ENCODE measurements around the gene FHIT.

The FHIT gene

DNA sequence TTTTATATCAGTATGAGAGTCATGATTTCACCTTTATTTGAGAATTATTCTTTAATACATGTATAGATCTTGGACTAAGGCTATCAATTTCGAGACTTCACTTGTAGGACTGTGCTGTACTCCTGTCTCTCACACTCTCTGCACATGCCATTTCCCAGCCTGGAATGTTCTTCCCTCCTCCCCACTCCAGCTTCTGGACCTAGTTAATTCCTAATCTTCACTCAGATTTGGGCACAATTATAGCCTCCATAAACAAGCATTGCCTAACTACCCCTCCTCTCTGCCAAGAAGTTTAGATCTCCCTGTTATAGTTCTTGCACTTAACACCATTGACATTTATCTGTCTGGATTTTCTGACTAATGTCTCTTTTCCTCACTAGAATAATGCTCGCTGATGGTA, 88.3 kb downstream of the FHIT start:
- no peaks in the 10 kb centered on the region for H4K20me1 ChIP-seq (ENCODE audit: insufficient read depth, low read length)
- H3K9me3 ChIP-seq (ENCODE audit: insufficient read depth, low read length): no peaks in the 10 kb centered on the region
- no peaks in the 10 kb centered on the region for H3K27me3 ChIP-seq (ENCODE audit: low read depth, low read length)
- H3K79me2 ChIP-seq (ENCODE audit: low read length): no peaks in the 10 kb centered on the region
- peaks cover 1% of the 10 kb centered on the region; the same call in 1 of the 2 replicates for H3K4me1 ChIP-seq (ENCODE audit: low read length)
- H3K27ac ChIP-seq (ENCODE audit: low read length): no peak overlapping the region
- H3K36me3 ChIP-seq (replicated peaks; ENCODE audit: low read depth, low read length): peaks cover 9% of the 10 kb centered on the region
- H3K4me2 ChIP-seq (ENCODE audit: low read length): no peak overlapping the region
- no peak for TF ChIP-seq EZH2phosphoT487 (IDR thresholded peaks at IDR 0.05; ENCODE audit: low read depth)
- TF ChIP-seq, protein P1, sequence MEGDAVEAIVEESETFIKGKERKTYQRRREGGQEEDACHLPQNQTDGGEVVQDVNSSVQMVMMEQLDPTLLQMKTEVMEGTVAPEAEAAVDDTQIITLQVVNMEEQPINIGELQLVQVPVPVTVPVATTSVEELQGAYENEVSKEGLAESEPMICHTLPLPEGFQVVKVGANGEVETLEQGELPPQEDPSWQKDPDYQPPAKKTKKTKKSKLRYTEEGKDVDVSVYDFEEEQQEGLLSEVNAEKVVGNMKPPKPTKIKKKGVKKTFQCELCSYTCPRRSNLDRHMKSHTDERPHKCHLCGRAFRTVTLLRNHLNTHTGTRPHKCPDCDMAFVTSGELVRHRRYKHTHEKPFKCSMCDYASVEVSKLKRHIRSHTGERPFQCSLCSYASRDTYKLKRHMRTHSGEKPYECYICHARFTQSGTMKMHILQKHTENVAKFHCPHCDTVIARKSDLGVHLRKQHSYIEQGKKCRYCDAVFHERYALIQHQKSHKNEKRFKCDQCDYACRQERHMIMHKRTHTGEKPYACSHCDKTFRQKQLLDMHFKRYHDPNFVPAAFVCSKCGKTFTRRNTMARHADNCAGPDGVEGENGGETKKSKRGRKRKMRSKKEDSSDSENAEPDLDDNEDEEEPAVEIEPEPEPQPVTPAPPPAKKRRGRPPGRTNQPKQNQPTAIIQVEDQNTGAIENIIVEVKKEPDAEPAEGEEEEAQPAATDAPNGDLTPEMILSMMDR (IDR thresholded peaks at IDR 0.05; ENCODE audit: low read depth, low read length): no peak
- H3K9ac ChIP-seq (ENCODE audit: low read length): no peak overlapping the region
- H3K4me3 ChIP-seq (ENCODE audit: low read length): no peak overlapping the region
- no peak overlapping the region for H2AFZ ChIP-seq (ENCODE audit: low read depth, low read length)

DNA sequence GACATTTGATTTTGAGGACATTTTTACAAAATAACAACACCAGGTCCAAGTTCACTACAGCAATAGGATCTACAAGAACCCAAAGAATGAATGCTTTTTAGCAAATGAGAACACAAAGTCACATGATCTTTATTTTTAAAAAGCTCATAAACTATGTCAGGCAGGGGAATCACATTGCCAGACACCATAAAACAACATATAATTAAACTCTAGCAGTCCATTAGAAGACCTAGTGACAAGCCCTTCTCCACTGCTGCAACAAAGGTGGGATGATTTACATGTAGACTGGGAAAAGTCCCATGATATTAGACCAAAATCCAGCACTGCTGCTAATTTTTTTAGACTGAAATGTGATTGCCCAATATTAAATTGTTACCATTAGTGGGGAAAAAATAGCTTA, 92.6 kb downstream of the FHIT start:
- Histone ChIP-seq H3K4me1 (ENCODE audit: low read length) (peaks cover 15% of the 10 kb centered on the region), H3K4me3 (ENCODE audit: low read length) (no peak overlapping the region), H3K36me3 (replicated peaks; ENCODE audit: low read depth, low read length) (no peaks in the 10 kb centered on the region), H3K4me2 (ENCODE audit: low read length) (no peak overlapping the region), H3K9me3 (ENCODE audit: insufficient read depth, low read length) (no peaks in the 10 kb centered on the region), H2AFZ (ENCODE audit: low read depth, low read length) (no peak overlapping the region), H3K79me2 (ENCODE audit: low read length) (no peaks in the 10 kb centered on the region), H3K9ac (ENCODE audit: low read length) (no peak overlapping the region), H3K27ac (ENCODE audit: low read length) (no peak overlapping the region), H4K20me1 (ENCODE audit: insufficient read depth, low read length) (no peaks in the 10 kb centered on the region), H3K27me3 (ENCODE audit: low read depth, low read length) (no peaks in the 10 kb centered on the region)
- no peak for TF ChIP-seq EZH2phosphoT487 (IDR thresholded peaks at IDR 0.05; ENCODE audit: low read depth)
- TF ChIP-seq, protein P1 (IDR thresholded peaks at IDR 0.05; ENCODE audit: low read depth, low read length): no peak

DNA sequence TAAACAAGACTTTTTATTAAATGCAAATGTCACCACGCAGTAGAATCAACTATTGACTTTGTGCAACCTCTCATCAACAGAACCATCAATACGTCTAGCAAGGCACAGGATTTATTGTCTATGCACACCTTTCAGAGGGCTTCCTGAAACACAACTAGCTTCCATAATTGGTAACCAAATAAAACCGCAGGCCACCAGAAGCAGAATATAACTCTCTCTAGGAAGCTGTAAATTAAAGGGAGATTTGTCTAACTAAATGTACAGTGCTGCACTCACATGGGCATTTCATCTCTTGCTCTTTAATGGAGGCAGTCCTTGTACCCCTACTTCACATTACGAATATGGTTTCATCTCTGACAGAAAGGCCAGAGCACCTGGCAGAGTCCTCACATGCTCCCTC, 93.0 kb downstream of the FHIT start:
- Histone ChIP-seq H3K4me1 (ENCODE audit: low read length) (peaks cover 15% of the 10 kb centered on the region), H3K4me2 (ENCODE audit: low read length) (no peak overlapping the region), H3K27ac (ENCODE audit: low read length) (no peak overlapping the region), H2AFZ (ENCODE audit: low read depth, low read length) (no peak overlapping the region), H3K36me3 (replicated peaks; ENCODE audit: low read depth, low read length) (no peaks in the 10 kb centered on the region), H3K79me2 (ENCODE audit: low read length) (no peaks in the 10 kb centered on the region), H3K9ac (ENCODE audit: low read length) (no peak overlapping the region), H3K4me3 (ENCODE audit: low read length) (no peak overlapping the region), H4K20me1 (ENCODE audit: insufficient read depth, low read length) (no peaks in the 10 kb centered on the region), H3K9me3 (ENCODE audit: insufficient read depth, low read length) (no peaks in the 10 kb centered on the region), H3K27me3 (ENCODE audit: low read depth, low read length) (no peaks in the 10 kb centered on the region)
- TF ChIP-seq, protein P1 (IDR thresholded peaks at IDR 0.05; ENCODE audit: low read depth, low read length): no peak
- no peak for TF ChIP-seq EZH2phosphoT487 (IDR thresholded peaks at IDR 0.05; ENCODE audit: low read depth)

DNA sequence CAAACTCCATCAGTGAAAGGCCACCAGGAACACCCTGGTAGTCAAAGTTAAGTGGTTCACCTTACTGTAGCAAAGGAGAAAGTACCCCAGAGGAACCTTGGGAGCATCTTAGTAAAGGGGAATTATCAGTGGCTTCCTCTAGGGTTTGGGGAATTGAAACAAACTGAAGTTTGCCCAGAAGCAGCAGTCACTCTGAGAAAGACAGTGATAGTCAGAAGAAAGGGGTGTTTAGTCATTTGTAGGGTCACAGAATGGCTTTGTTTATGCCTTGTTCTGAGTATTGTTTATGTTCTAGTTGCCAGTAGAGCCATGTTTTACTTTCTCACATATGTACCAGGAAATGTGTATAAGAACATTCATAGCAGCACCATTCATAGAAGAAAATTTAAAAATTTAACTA, 93.8 kb downstream of the FHIT start:
- H2AFZ ChIP-seq (ENCODE audit: low read depth, low read length): no peak overlapping the region
- no peaks in the 10 kb centered on the region for H3K79me2 ChIP-seq (ENCODE audit: low read length)
- no peaks in the 10 kb centered on the region for H3K36me3 ChIP-seq (replicated peaks; ENCODE audit: low read depth, low read length)

More for the DNA sequence above, 93.8 kb downstream of the FHIT start:
- no peaks in the 10 kb centered on the region for H4K20me1 ChIP-seq (ENCODE audit: insufficient read depth, low read length)
- H3K9ac ChIP-seq (ENCODE audit: low read length): no peak overlapping the region
- peaks cover 15% of the 10 kb centered on the region for H3K4me1 ChIP-seq (ENCODE audit: low read length)
- no peak overlapping the region for H3K27ac ChIP-seq (ENCODE audit: low read length)
- no peak overlapping the region for H3K4me3 ChIP-seq (ENCODE audit: low read length)
- no peak overlapping the region for H3K4me2 ChIP-seq (ENCODE audit: low read length)
- no peaks in the 10 kb centered on the region for H3K9me3 ChIP-seq (ENCODE audit: insufficient read depth, low read length)
- TF ChIP-seq, protein P1 (IDR thresholded peaks at IDR 0.05; ENCODE audit: low read depth, low read length): no peak
- no peak for TF ChIP-seq EZH2phosphoT487 (IDR thresholded peaks at IDR 0.05; ENCODE audit: low read depth)
- no peaks in the 10 kb centered on the region for H3K27me3 ChIP-seq (ENCODE audit: low read depth, low read length)
